Panc1 (cell line): ENCODE measurements around the gene LAYN. TPM values are rescaled to one million over a fixed set of nuclear protein-coding genes. Genes with fewer than 3 reads are reported as not detected.

Source experiments
- ATAC-seq: fragments of 200-7000 bp; cut with Tn5 transposase; 2 replicates; pipeline ENCODE4 v1.9.1; 2020; ENCODE audit warnings: mild to moderate bottlenecking, moderate library complexity
- BruUV-seq: library from RNA; stranded (reverse); fragments of 400-500 nt; replicated peaks from 2 replicates; lab custom pipeline; 2021; lab: Mats Ljungman, UMichigan
- CTCF ChIA-PET: fragments of 300-600 bp; sonication (Branson Sonifier 250); formaldehyde crosslinking; loops from one replicate; lab custom pipeline; 2022; ENCODE audit warnings: antibody characterized with exemption; lab: Charles Lee
- POLR2A ChIA-PET: fragments of 300-600 bp; sonication (Branson Sonifier 250); formaldehyde crosslinking; loops from one replicate; lab custom pipeline; 2022; ENCODE audit warnings: antibody characterized with exemption; lab: Charles Lee
- DNase-seq: peaks from one replicate; pipeline ENCODE4 v3.0.0-alpha.2; 2010; ENCODE audit warnings: low read depth, low spot score
- H3K27ac ChIP-seq: 2 replicates; pipeline ENCODE4 v1.5.1; 2011; ENCODE audit warnings: mild to moderate bottlenecking, low read length, inconsistent platforms
- H3K27me3 ChIP-seq: fragments of 200-500 bp; sonication (Bioruptor generic); 2 replicates; pipeline ENCODE4 v1.6.0; 2014; ENCODE audit warnings: low read length, inconsistent platforms; ENCODE audit not compliant: control insufficient read depth, insufficient read depth
- H3K36me3 ChIP-seq: fragments of 200-500 bp; sonication (Bioruptor generic); 2 replicates; pipeline ENCODE4 v1.5.1; 2014; ENCODE audit warnings: inconsistent platforms, mild to moderate bottlenecking, low read length, moderate library complexity; ENCODE audit not compliant: control insufficient read depth, insufficient read depth
- H3K4me1 ChIP-seq: 2 replicates; pipeline ENCODE4 v1.5.1; 2011; ENCODE audit warnings: inconsistent platforms, mild to moderate bottlenecking, low read length, moderate library complexity; ENCODE audit not compliant: control insufficient read depth, insufficient read depth
- H3K4me3 ChIP-seq, 2 experiments: 2 replicates each; pipeline ENCODE4 v1.5.1; 2011 to 2012; ENCODE audit warnings: low read depth in 2 of 2, low read length in 2 of 2, mild to moderate bottlenecking in 2 of 2, inconsistent platforms in 1 of 2, moderate library complexity in 1 of 2
- H3K9me3 ChIP-seq: fragments of 200-500 bp; sonication (Bioruptor generic); 2 replicates; pipeline ENCODE4 v1.5.1; 2014; ENCODE audit warnings: low read depth, mild to moderate bottlenecking, inconsistent platforms, low read length, moderate library complexity; ENCODE audit not compliant: control insufficient read depth, insufficient read depth
- CTCF ChIP-seq: fragments of 450-650 bp; IDR thresholded peaks from 2 replicates; pipeline ENCODE4 v1.5.1; 2017; ENCODE audit warnings: mild to moderate bottlenecking
- POLR2AphosphoS5 ChIP-seq: IDR thresholded peaks from 2 replicates; pipeline ENCODE4 v1.6.1; 2012; ENCODE audit warnings: mild to moderate bottlenecking, low read depth, low read length, moderate library complexity
- REST ChIP-seq, 2 experiments: IDR thresholded peaks; 2 replicates each; pipeline ENCODE4 v1.6.1; 2011 to 2012; ENCODE audit warnings: low read depth in 2 of 2, control low read depth in 1 of 2, low read length in 1 of 2, mild to moderate bottlenecking in 1 of 2, moderate library complexity in 1 of 2; ENCODE audit not compliant: insufficient read depth in 1 of 2
- SIN3A ChIP-seq: IDR thresholded peaks from 2 replicates; pipeline ENCODE4 v1.6.1; 2012; ENCODE audit warnings: low read depth, mild to moderate bottlenecking, low read length, moderate library complexity, borderline replicate concordance; ENCODE audit not compliant: insufficient read depth
- TCF7L2 ChIP-seq: IDR thresholded peaks from 2 replicates; pipeline ENCODE4 v1.6.1; 2011; ENCODE audit warnings: mild to moderate bottlenecking, low read depth, low read length, inconsistent platforms
- in situ Hi-C: cut with HindIII; loops from 2 replicates; pipeline ENCODE4 v1.10.0; 2016; ENCODE audit warnings: low sequenced_read_pairs, low pct_unique_long_range_greater_than_20kb
- intact Hi-C: fragments of 100-400 bp; cut with micrococcal nuclease; formaldehyde crosslinking; loops from one replicate; pipeline ENCODE4 v1.10.0; 2022; ENCODE audit not compliant: unreplicated experiment
- total RNA-seq: library from RNA; stranded (reverse); gene quantifications from one replicate; pipeline ENCODE4 v1.2.1, GENCODE V29; 2021; ENCODE audit not compliant: unreplicated experiment

LAYN gene
- total RNA-seq, 1 experiment from 2014 or later = 3.6 TPM

- DNase-seq = no peak
- ChIA-PET POLR2A (no interaction called here), CTCF (no interaction called here)
- no peaks in the 10 kb centered on the region; the same call in 1 of the 2 replicates for H3K27me3 ChIP-seq
- ATAC-seq = no peak
- peaks cover 4% of the 10 kb centered on the region; the same call in 1 of the 2 replicates for H3K4me1 ChIP-seq
- in situ Hi-C loops (no loop called here), intact Hi-C loops (no loop called here)
- TF ChIP-seq TCF7L2 (no peak), REST (IDR thresholded peaks at IDR 0.05; ENCODE audit: insufficient read depth in 1 of 2, low read depth in 2 of 2, low read length in 1 of 2) (no peak)
- BruUV-seq = no TSS peak
- H3K9me3 ChIP-seq = no peaks in the 10 kb centered on the region
- no peak overlapping the region for H3K27ac ChIP-seq
- H3K36me3 ChIP-seq = no peaks in the 10 kb centered on the region
- H3K4me3 ChIP-seq = no peak overlapping the region
Observed at GRCh38 chr11:111530091-111530490, 10.4 kb upstream of the LAYN start.

- in situ Hi-C loops (no loop called here), intact Hi-C loops (no loop called here)
- Histone ChIP-seq H3K27ac (no peak overlapping the region), H3K27me3 (no peaks in the 10 kb centered on the region; the same call in 1 of the 2 replicates), H3K9me3 (no peaks in the 10 kb centered on the region), H3K4me1 (peaks cover 4% of the 10 kb centered on the region; the same call in 1 of the 2 replicates), H3K4me3 (no peak overlapping the region), H3K36me3 (no peaks in the 10 kb centered on the region)
- no peak for DNase-seq
- ChIA-PET CTCF (no interaction called here), POLR2A (interaction anchor here (0.5 kb wide), 1 partner anchor 259 kb away, joined by 3 read pairs; no protein-coding TSS in a partner anchor)
- TF ChIP-seq CTCF = no peak
- TF ChIP-seq TCF7L2 = no peak
- no peak for TF ChIP-seq SIN3A
- no peak for TF ChIP-seq REST (IDR thresholded peaks at IDR 0.05; ENCODE audit: insufficient read depth in 1 of 2, low read depth in 2 of 2, low read length in 1 of 2)
- no peak for TF ChIP-seq POLR2AphosphoS5
- BruUV-seq = no TSS peak
- ATAC-seq = no peak
Observed at GRCh38 chr11:111531136-111531535, 9.4 kb upstream of the LAYN start.
